ENCODE data around the gene RHBDL1. TPM values are rescaled to one million over a fixed set of nuclear protein-coding genes. Genes with fewer than 3 reads are reported as not detected.

RHBDL1 gene
- total and polyA plus RNA-seq, 9 of the 15 experiments (the other 6 are each of a cell fraction or from before 2014, with no cell fraction given): 0.03 to 5.6 (median 1.3) TPM; not detected in 1

DNA sequence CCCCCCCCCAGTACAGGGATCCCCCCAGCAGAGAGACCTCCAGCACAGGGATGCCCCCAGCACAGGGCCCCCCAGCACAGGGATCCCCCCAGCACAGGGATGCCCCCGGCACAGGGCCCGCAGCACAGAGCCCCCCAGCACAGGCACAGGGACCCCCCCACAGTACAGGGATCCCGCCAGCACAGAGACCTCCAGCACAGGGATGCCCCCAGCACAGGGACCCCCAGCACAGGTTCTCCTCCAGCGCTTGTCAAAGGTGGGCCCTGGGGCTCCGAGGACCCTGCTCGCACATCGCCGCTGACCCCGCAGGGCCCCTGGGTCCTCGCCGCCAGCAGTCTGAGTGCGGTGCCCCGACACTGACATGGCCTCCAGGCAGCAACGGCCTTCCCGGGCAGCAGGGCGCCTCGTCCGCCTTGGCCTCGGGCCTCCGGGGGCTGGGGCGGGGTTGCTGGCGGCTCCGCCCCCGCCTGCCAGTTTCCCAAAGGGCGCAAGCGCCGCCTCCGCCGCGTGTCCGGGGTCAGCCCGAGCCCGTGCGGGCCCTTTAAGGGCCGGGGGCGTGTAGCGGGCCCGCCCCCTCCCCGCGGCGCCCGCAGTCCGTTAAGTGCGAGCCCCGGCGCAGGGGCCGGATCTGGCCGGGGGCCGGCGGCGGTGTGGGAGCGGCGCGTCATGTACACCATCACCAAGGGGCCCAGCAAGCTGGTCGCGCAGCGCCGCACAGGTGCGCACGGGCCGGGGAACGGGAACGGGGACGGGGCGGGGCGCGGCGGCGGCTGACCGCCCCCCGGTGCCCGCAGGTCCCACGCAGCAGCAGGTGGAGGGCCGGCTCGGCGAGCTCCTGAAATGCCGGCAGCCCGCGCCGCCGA lies 33.9 kb upstream of the RHBDL1 start, which contains the start of gene MCRIP2 (continued):
- TF ChIP-seq C11orf30 (IDR thresholded peaks at IDR 0.05; ENCODE audit: low read depth) (no peak), ETS2 (tag; IDR thresholded peaks at IDR 0.05; ENCODE audit: borderline replicate concordance, poor library complexity, severe bottlenecking) (no peak), ELF1 (tag; IDR thresholded peaks at IDR 0.05) (no peak), ZNF583 (CRISPR knock-in tag; IDR thresholded peaks at IDR 0.05) (no peak), NRF1 (conservative IDR thresholded peaks at IDR 0.05 in 1 of 2, IDR thresholded peaks at IDR 0.05 in 1 of 2) (peak; percentile 85 to 86), PTTG1 (tag; IDR thresholded peaks at IDR 0.05; ENCODE audit: low read depth) (no peak)
- TF ChIP-seq, protein P1, sequence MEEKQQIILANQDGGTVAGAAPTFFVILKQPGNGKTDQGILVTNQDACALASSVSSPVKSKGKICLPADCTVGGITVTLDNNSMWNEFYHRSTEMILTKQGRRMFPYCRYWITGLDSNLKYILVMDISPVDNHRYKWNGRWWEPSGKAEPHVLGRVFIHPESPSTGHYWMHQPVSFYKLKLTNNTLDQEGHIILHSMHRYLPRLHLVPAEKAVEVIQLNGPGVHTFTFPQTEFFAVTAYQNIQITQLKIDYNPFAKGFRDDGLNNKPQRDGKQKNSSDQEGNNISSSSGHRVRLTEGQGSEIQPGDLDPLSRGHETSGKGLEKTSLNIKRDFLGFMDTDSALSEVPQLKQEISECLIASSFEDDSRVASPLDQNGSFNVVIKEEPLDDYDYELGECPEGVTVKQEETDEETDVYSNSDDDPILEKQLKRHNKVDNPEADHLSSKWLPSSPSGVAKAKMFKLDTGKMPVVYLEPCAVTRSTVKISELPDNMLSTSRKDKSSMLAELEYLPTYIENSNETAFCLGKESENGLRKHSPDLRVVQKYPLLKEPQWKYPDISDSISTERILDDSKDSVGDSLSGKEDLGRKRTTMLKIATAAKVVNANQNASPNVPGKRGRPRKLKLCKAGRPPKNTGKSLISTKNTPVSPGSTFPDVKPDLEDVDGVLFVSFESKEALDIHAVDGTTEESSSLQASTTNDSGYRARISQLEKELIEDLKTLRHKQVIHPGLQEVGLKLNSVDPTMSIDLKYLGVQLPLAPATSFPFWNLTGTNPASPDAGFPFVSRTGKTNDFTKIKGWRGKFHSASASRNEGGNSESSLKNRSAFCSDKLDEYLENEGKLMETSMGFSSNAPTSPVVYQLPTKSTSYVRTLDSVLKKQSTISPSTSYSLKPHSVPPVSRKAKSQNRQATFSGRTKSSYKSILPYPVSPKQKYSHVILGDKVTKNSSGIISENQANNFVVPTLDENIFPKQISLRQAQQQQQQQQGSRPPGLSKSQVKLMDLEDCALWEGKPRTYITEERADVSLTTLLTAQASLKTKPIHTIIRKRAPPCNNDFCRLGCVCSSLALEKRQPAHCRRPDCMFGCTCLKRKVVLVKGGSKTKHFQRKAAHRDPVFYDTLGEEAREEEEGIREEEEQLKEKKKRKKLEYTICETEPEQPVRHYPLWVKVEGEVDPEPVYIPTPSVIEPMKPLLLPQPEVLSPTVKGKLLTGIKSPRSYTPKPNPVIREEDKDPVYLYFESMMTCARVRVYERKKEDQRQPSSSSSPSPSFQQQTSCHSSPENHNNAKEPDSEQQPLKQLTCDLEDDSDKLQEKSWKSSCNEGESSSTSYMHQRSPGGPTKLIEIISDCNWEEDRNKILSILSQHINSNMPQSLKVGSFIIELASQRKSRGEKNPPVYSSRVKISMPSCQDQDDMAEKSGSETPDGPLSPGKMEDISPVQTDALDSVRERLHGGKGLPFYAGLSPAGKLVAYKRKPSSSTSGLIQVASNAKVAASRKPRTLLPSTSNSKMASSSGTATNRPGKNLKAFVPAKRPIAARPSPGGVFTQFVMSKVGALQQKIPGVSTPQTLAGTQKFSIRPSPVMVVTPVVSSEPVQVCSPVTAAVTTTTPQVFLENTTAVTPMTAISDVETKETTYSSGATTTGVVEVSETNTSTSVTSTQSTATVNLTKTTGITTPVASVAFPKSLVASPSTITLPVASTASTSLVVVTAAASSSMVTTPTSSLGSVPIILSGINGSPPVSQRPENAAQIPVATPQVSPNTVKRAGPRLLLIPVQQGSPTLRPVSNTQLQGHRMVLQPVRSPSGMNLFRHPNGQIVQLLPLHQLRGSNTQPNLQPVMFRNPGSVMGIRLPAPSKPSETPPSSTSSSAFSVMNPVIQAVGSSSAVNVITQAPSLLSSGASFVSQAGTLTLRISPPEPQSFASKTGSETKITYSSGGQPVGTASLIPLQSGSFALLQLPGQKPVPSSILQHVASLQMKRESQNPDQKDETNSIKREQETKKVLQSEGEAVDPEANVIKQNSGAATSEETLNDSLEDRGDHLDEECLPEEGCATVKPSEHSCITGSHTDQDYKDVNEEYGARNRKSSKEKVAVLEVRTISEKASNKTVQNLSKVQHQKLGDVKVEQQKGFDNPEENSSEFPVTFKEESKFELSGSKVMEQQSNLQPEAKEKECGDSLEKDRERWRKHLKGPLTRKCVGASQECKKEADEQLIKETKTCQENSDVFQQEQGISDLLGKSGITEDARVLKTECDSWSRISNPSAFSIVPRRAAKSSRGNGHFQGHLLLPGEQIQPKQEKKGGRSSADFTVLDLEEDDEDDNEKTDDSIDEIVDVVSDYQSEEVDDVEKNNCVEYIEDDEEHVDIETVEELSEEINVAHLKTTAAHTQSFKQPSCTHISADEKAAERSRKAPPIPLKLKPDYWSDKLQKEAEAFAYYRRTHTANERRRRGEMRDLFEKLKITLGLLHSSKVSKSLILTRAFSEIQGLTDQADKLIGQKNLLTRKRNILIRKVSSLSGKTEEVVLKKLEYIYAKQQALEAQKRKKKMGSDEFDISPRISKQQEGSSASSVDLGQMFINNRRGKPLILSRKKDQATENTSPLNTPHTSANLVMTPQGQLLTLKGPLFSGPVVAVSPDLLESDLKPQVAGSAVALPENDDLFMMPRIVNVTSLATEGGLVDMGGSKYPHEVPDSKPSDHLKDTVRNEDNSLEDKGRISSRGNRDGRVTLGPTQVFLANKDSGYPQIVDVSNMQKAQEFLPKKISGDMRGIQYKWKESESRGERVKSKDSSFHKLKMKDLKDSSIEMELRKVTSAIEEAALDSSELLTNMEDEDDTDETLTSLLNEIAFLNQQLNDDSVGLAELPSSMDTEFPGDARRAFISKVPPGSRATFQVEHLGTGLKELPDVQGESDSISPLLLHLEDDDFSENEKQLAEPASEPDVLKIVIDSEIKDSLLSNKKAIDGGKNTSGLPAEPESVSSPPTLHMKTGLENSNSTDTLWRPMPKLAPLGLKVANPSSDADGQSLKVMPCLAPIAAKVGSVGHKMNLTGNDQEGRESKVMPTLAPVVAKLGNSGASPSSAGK (IDR thresholded peaks at IDR 0.05): no peak; the same call in 1 of the 2 replicates
- TF ChIP-seq, protein P2, sequence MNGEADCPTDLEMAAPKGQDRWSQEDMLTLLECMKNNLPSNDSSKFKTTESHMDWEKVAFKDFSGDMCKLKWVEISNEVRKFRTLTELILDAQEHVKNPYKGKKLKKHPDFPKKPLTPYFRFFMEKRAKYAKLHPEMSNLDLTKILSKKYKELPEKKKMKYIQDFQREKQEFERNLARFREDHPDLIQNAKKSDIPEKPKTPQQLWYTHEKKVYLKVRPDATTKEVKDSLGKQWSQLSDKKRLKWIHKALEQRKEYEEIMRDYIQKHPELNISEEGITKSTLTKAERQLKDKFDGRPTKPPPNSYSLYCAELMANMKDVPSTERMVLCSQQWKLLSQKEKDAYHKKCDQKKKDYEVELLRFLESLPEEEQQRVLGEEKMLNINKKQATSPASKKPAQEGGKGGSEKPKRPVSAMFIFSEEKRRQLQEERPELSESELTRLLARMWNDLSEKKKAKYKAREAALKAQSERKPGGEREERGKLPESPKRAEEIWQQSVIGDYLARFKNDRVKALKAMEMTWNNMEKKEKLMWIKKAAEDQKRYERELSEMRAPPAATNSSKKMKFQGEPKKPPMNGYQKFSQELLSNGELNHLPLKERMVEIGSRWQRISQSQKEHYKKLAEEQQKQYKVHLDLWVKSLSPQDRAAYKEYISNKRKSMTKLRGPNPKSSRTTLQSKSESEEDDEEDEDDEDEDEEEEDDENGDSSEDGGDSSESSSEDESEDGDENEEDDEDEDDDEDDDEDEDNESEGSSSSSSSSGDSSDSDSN (IDR thresholded peaks at IDR 0.05; ENCODE audit: borderline replicate concordance in 1 of 2, low read depth in 2 of 2, low read length in 2 of 2): no peak
- TF ChIP-seq, protein P3, sequence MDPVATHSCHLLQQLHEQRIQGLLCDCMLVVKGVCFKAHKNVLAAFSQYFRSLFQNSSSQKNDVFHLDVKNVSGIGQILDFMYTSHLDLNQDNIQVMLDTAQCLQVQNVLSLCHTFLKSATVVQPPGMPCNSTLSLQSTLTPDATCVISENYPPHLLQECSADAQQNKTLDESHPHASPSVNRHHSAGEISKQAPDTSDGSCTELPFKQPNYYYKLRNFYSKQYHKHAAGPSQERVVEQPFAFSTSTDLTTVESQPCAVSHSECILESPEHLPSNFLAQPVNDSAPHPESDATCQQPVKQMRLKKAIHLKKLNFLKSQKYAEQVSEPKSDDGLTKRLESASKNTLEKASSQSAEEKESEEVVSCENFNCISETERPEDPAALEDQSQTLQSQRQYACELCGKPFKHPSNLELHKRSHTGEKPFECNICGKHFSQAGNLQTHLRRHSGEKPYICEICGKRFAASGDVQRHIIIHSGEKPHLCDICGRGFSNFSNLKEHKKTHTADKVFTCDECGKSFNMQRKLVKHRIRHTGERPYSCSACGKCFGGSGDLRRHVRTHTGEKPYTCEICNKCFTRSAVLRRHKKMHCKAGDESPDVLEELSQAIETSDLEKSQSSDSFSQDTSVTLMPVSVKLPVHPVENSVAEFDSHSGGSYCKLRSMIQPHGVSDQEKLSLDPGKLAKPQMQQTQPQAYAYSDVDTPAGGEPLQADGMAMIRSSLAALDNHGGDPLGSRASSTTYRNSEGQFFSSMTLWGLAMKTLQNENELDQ (CRISPR knock-in tag; IDR thresholded peaks at IDR 0.05; ENCODE audit: borderline replicate concordance): no peak

All from K562 (cell line).